Epithelial cell of esophagus (primary cell): ENCODE measurements around the gene CACNA2D4.
"Not testable (repeated sequence)": the region's sequence is repeated elsewhere in the genome, so short reads cannot be mapped to it uniquely, and the experiment has no call there.

ENCODE experiments used
- DNase-seq: peaks from one replicate; pipeline ENCODE4 v3.0.0; 2010; ENCODE audit warnings: low read depth
- H3K4me3 ChIP-seq: 2 replicates; pipeline ENCODE4 v1.5.1; 2011; ENCODE audit warnings: mild to moderate bottlenecking, low read length, control low read depth
- CTCF ChIP-seq: IDR thresholded peaks from 2 replicates; pipeline ENCODE4 v1.5.1; 2011; ENCODE audit warnings: low read depth, mild to moderate bottlenecking, low read length, control low read depth, inconsistent platforms; ENCODE audit not compliant: insufficient read depth; ENCODE audit errors: missing control alignments

CACNA2D4 gene

GRCh38 chr12:1822699-1823098, 95.8 kb downstream of the CACNA2D4 start:
- no peak for TF ChIP-seq CTCF
- DNase-seq: no peak
- no peak overlapping the region for H3K4me3 ChIP-seq

- no peak for DNase-seq
- H3K4me3 ChIP-seq: no peak overlapping the region
- no peak for TF ChIP-seq CTCF
Observed at GRCh38 chr12:1821805-1822204, 96.6 kb downstream of the CACNA2D4 start.

- no peak for DNase-seq
- H3K4me3 ChIP-seq: no peak overlapping the region
- TF ChIP-seq CTCF: no peak
Observed at GRCh38 chr12:1820896-1821291, 97.6 kb downstream of the CACNA2D4 start.

- H3K4me3 ChIP-seq: no peak within 1 kb of the TSS
- no peak for TF ChIP-seq CTCF
- no peak for DNase-seq
Observed at GRCh38 chr12:1820191-1820895, 98.1 kb downstream of the CACNA2D4 start, which contains the start of gene LRTM2. Gene LRTM2, plus strand, starts transcription at chr12:1820565. Its CDS starts 7,584 bp downstream, at chr12:1828149.

- no peak for TF ChIP-seq CTCF
- DNase-seq: no peak
- no peak overlapping the region for H3K4me3 ChIP-seq
Observed at GRCh38 chr12:1819571-1819970, 98.9 kb downstream of the CACNA2D4 start.

GRCh38 chr12:1819050-1819449, 99.4 kb downstream of the CACNA2D4 start:
- no peak for DNase-seq
- TF ChIP-seq CTCF: no peak
- no peak overlapping the region for H3K4me3 ChIP-seq

GRCh38 chr12:1817928-1818327, 100.5 kb downstream of the CACNA2D4 start:
- H3K4me3 ChIP-seq, DNase-seq: not testable (repeated sequence)
